GM18951 (cell line): ENCODE results near the gene SUPT6H.
A peak's percentile ranks its signal among the peaks of the same experiment; 100 is the strongest.

Experiments used
- POLR2A ChIP-seq: IDR thresholded peaks from 4 replicates; pipeline ENCODE4 v1.6.1; 2011; ENCODE audit warnings: mild to moderate bottlenecking; ENCODE audit not compliant: insufficient read length, insufficient read depth; ENCODE audit errors: extremely low read depth
- in situ Hi-C: fragments of 300-500 bp; cut with MboI; formaldehyde crosslinking; loops from one replicate; pipeline ENCODE4 v1.12.0; 2022; ENCODE audit warnings: low sequenced_read_pairs, mixed read lengths, inconsistent platforms; ENCODE audit not compliant: unreplicated experiment

SUPT6H gene

DNA sequence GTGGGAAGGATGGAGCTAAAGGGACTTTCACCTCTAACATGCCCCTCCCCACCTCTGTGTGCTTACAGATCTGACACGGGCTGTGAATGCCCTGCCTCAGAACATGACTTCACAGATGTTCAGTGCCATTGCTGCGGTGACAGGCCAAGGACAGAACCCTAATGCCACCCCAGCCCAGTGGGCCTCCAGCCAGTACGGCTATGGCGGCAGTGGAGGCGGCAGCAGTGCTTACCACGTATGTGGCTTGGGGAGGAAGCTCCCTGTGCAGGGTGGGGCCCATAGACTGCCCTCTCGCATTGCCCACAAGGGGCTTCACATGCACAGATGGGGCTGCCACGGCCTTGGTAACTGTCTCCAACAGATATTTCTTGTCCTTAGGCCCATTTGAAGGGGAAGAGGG lies 38.3 kb downstream of the SUPT6H start:
- in situ Hi-C loops, result no loop called here
- no peak for TF ChIP-seq POLR2A

GRCh38 chr17:28700830-28701492 lies 39.0 kb downstream of the SUPT6H start:
- TF ChIP-seq POLR2A, result no peak
- in situ Hi-C loops, result no loop called here

DNA sequence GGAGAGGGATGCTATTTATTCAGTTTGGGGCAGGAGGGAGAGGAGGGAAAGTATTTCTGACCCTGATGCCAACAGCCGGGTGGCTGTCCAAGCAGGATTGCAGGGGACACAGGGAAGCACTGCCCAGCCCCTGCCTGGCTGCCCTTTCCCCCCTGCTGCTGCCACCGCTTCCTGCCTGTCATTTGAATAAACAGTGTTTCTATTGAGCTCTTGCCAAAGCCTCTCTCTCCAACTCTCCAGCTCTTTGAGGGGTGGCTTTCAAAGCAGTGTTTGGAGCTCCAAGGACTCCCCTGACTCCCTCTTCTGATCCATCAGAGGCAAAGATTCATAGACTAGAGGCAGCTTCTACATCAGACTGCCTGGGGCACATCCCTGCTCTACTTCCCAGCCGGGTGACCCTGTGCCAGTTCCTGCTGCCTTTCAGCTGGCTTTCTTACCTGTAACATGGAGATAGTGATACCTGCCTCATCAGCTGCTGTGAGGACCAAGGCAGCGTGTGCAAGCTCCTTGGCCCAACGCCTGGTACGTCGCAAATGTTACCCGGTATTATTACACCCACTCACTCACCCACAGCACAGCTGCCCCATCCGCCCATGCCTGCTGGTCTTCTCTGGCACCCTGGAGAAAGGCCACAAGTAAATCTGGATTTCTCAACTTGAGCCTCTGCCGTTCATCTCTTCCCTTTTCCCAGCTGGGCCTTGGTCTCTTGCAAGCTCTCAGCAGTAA lies 40.2 kb downstream of the SUPT6H start:
- in situ Hi-C loops, result no loop called here

DNA sequence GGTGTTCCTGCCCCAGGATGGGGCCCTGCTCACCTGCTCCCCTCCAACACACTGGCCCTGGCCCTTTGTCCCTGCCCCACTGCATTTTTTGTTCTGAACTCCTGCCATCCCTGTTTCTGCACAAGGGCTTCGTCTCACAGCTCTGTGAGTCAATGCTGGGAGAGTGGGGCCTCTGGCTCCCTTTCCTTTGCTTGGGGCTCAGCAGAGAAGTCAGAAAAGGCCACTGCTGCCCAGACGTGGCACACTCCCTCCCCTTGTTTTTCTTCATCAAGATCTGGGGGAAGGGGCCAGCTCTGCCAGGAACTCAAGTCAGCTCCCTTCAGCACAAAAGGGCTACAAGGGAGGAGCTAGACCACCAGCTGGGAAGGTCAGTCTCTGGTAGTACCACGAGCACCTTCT lies 40.7 kb downstream of the SUPT6H start:
- TF ChIP-seq POLR2A, result no peak
- in situ Hi-C loops, result no loop called here

More for the DNA sequence above, 40.2 kb downstream of the SUPT6H start:
- no peak for TF ChIP-seq POLR2A

DNA sequence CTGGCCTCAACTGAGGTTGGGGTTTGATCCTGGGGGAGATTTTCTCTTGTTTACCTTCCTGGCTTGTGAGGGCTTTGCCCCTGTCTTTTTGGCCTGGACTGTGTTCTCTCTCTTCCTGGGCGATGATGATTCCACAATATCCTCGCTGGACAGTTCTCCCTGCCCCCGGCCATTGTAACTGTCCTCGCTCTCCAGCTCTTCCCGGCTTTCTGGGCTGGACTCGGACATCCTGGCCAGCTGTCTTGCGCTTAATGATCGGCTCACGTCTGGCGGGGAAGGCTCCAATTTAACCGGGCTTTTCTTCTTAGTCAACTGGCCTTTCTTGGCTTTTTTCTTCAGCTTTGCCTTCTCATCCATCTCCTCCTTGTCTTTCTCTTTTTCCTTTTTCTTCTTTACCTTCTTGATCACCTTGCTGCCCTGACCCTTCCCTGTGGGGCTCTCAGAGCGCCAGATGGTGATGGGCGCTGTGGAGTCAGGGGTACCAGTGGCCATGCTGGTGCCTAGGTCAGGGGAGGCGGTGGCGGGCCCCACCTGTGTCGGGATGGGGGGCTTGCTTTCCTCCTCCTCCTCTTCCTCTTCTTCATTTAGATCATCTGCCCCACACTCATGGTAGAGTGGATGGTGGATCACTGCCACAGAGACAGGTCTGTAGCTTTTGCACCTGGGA lies 41.7 kb downstream of the SUPT6H start:
- in situ Hi-C loops, result no loop called here
- TF ChIP-seq POLR2A, result no peak

GRCh38 chr17:28704219-28704858 lies 42.3 kb downstream of the SUPT6H start:
- in situ Hi-C loops, result no loop called here
- TF ChIP-seq POLR2A, result no peak

- in situ Hi-C loops, result no loop called here
- no peak for TF ChIP-seq POLR2A
These were observed 43.2 kb downstream of the SUPT6H start for GRCh38 chr17:28705074-28705659.

DNA sequence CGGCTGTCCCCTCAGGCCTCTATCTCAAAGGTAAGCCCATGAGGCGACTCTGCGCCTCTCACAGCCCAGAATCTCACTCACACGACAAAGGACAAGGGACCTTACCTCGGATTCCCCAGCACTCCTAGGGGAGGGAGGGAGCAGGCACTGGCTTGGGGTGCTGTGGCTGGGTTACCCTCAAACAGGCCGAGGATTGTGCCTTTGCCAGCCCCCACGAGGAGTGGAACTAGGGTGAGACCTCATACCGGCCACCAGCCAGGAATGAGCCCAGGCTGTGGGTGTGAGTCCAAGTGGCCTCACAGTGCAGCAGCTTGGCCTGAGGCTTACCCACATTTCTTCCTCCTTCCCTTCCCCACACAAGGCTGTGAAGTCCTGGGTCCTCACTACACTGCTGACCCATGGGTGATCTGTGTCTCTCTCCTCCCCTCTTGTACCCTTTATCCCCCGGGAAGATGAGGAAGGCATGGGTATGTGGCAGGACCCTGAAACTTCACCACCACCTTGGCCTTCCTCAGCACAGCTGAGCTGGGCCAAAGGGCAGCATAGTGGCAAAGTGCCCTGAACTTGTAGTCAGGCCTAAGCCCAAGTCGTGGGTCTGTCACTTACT lies 43.8 kb downstream of the SUPT6H start:
- TF ChIP-seq POLR2A, result no peak
- in situ Hi-C loops, result no loop called here

- TF ChIP-seq POLR2A, result no peak
- in situ Hi-C loops, result no loop called here
These were observed 44.7 kb downstream of the SUPT6H start for GRCh38 chr17:28706471-28707338.

DNA sequence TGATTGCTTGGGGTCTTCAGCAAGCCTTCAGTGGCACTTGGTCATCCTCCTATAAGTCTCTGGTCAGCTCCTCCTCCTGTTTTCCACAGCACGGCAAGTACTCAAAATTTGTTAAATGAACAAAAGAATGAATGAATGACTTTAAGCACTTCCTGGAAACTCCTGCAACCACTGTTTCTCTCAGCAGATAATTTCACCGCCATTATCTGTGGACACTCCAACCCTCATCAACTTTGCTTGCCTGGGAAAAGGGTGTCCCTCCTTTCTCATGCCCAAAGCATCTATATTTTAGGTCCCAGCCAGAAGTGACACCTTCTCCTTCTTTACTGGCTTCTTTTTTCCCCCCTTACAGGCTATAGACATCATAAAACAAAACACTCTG lies 45.3 kb downstream of the SUPT6H start:
- TF ChIP-seq POLR2A, result no peak

DNA sequence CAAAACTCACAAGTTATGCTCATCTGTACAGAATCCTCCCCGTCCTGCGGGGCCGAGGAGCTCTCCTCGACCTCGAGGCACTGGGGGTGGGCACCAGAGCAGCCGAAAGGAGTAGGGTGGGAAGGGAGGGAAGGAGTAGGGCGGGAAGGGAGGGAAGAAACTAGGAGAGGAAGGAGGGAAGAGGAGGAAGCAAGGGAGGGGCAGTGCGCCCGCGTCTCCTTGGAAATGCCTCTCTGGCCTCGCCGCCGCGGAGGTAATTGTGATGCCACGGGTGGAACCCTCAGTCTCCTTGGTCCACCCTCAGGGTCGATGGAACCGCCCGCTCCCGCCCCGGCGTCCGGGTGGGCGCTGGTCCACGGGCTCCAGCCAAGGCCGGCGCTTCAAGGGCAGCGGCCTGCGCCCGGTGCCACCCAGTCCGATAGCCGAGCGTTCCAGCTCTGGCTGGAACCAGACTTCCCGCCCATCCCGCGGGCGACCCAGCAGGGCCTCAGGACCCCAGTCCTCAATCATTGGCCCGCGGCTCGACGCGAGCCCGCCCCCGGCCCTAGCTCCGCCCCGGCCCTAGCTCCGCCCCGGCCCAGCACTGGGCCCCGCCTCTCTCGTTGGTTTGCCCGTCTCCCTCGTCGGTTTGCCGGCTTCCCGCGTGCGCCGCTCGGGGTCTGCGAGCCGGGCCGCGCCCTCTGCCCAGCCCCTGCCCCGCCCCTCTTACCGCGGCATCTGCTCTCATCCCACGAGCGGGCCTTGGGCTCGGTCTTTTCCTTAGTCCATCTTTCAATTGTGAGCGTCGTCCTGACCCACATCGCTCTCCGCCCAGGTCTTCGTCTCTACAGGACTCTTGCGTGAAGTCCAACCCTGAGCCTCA lies 49.1 kb downstream of the SUPT6H start:
- in situ Hi-C loops, result no loop called here
- peak; percentile 78 for TF ChIP-seq POLR2A

More for the DNA sequence above, 45.3 kb downstream of the SUPT6H start:
- in situ Hi-C loops, result no loop called here
